MM.1S (cell line): ENCODE measurements around the gene PRM1.

Experiments
- DNase-seq: peaks from one replicate; pipeline ENCODE4 v3.0.0-alpha.2; 2015
- H2AFZ ChIP-seq: fragments of 300-600 bp; sonication (generic); 2 replicates; pipeline ENCODE4 v1.6.0; 2016; ENCODE audit warnings: antibody characterized with exemption, low read length
- H3F3A ChIP-seq: fragments of 300-600 bp; sonication (generic); 2 replicates; pipeline ENCODE4 v1.6.1; 2016; ENCODE audit warnings: mild to moderate bottlenecking, antibody characterized with exemption, low read length, moderate library complexity, mixed read lengths; ENCODE audit not compliant: insufficient read depth
- H3K27ac ChIP-seq: fragments of 300-600 bp; sonication (generic); 2 replicates; pipeline ENCODE4 v1.5.1; 2016; ENCODE audit warnings: mild to moderate bottlenecking, low read length
- H3K27me3 ChIP-seq: fragments of 300-600 bp; sonication (generic); replicated peaks from 2 replicates; pipeline ENCODE4 v1.6.0; 2016; ENCODE audit warnings: low read length; ENCODE audit not compliant: insufficient read depth
- H3K36me3 ChIP-seq: fragments of 300-600 bp; sonication (generic); replicated peaks from 2 replicates; pipeline ENCODE4 v1.6.1; 2016; ENCODE audit warnings: mild to moderate bottlenecking, low read length, mixed read lengths; ENCODE audit not compliant: insufficient read depth
- H3K4me1 ChIP-seq: fragments of 300-600 bp; sonication (generic); 2 replicates; pipeline ENCODE4 v1.6.1; 2016; ENCODE audit warnings: low read length, mixed read lengths
- H3K4me2 ChIP-seq: fragments of 300-600 bp; sonication (generic); 2 replicates; pipeline ENCODE4 v1.6.0; 2016; ENCODE audit warnings: low read depth, low read length
- H3K4me3 ChIP-seq: fragments of 300-600 bp; sonication (generic); 2 replicates; pipeline ENCODE4 v1.5.1; 2016; ENCODE audit warnings: low read length, mixed read lengths
- H3K79me2 ChIP-seq: fragments of 300-600 bp; sonication (generic); 2 replicates; pipeline ENCODE4 v1.6.1; 2016; ENCODE audit warnings: mixed run types, low read length, mixed read lengths
- H3K9ac ChIP-seq: fragments of 300-600 bp; sonication (generic); 2 replicates; pipeline ENCODE4 v1.6.1; 2016; ENCODE audit warnings: low read length, mixed read lengths
- H3K9me2 ChIP-seq: fragments of 300-600 bp; sonication (generic); replicated peaks from 2 replicates; pipeline ENCODE4 v1.6.1; 2016; ENCODE audit warnings: mild to moderate bottlenecking, low read length, mixed read lengths; ENCODE audit not compliant: insufficient read depth
- H3K9me3 ChIP-seq: fragments of 300-600 bp; sonication (generic); replicated peaks from 2 replicates; pipeline ENCODE4 v1.6.1; 2016; ENCODE audit warnings: mild to moderate bottlenecking, low read length, mixed read lengths; ENCODE audit not compliant: insufficient read depth
- H4K20me1 ChIP-seq: fragments of 300-600 bp; sonication (generic); 2 replicates; pipeline ENCODE4 v1.6.1; 2016; ENCODE audit warnings: mild to moderate bottlenecking, low read length, moderate library complexity, mixed read lengths; ENCODE audit not compliant: insufficient read depth
- EZH2 ChIP-seq: fragments of 300-600 bp; sonication (generic); optimal IDR thresholded peaks from 2 replicates; pipeline ENCODE3; 2017; ENCODE audit warnings: low read depth, mild to moderate bottlenecking, antibody characterized with exemption, low read length, mixed read lengths
- EZH2phosphoT487 ChIP-seq: fragments of 300-600 bp; sonication (generic); IDR thresholded peaks from 2 replicates; pipeline ENCODE4 v1.6.1; 2018; ENCODE audit warnings: antibody characterized with exemption, low read length
- TF ChIP-seq, protein P1 (sequence below): fragments of 300-600 bp; sonication (generic); IDR thresholded peaks from 2 replicates; pipeline ENCODE4 v1.5.1; 2016; ENCODE audit warnings: antibody characterized with exemption, low read length, mixed read lengths

Gene PRM1, protein sequence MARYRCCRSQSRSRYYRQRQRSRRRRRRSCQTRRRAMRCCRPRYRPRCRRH

DNA sequence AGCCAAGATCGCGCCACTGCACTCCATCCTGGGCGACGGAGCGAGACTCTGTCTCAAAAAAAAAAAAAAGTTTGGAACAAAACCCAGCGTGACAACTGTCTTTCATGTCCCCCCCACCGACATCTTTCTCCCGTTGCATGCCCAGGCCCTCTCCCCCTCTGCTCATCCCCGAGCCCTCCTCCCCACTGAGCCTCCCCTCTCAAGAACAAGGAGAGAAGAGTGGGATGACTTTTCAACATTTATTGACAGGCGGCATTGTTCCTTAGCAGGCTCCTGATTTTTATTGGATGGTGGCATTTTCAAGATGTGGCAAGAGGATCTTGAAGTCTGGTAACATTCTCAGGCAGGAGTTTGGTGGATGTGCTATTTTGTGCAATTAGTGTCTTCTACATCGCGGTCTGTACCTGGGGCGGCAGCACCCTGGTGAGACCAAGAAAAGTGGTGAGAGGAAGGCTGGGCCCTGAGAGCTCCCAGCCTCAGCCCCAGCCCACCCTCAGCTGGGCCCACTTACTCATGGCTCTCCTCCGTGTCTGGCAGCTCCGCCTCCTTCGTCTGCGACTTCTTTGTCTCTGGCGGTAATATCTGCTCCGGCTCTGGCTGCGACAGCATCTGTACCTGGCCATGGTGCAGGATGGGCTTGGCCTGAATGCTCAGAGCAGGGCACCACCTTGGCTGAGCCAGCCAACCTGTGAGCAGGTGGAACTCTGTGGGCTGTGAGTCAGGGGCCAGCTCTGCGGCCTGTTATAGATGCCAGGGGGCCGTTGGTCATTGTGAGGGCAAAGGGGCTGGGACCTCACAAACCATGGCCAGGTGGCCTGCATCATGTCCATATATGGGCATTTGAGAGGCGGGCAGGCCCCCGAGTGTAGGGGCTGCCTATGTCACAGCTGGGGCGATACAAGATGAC, at the start of gene PRM1:
Gene PRM1 (minus strand): TSS at position 715 of the 907 bp plus-strand sequence. CDS start 92 bp downstream, at position 623.
- TF ChIP-seq, protein P1, sequence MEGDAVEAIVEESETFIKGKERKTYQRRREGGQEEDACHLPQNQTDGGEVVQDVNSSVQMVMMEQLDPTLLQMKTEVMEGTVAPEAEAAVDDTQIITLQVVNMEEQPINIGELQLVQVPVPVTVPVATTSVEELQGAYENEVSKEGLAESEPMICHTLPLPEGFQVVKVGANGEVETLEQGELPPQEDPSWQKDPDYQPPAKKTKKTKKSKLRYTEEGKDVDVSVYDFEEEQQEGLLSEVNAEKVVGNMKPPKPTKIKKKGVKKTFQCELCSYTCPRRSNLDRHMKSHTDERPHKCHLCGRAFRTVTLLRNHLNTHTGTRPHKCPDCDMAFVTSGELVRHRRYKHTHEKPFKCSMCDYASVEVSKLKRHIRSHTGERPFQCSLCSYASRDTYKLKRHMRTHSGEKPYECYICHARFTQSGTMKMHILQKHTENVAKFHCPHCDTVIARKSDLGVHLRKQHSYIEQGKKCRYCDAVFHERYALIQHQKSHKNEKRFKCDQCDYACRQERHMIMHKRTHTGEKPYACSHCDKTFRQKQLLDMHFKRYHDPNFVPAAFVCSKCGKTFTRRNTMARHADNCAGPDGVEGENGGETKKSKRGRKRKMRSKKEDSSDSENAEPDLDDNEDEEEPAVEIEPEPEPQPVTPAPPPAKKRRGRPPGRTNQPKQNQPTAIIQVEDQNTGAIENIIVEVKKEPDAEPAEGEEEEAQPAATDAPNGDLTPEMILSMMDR, result no peak
- TF ChIP-seq EZH2, result no peak
- Histone ChIP-seq H3K79me2 (no peaks in the 10 kb centered on the region), H3K9me3 (no peaks in the 10 kb centered on the region), H3K4me1 (0 out of 2 replicates have a peak, but pooled peaks cover 7% of the 10 kb centered on the region), H3K9ac (no peak within 1 kb of the TSS), H3F3A (no peaks in the 10 kb centered on the region), H3K36me3 (no peaks in the 10 kb centered on the region), H2AFZ (no peak within 1 kb of the TSS), H3K27me3 (no peaks in the 10 kb centered on the region), H3K4me3 (no peak within 1 kb of the TSS), H3K27ac (no peak within 1 kb of the TSS), H3K9me2 (no peaks in the 10 kb centered on the region), H3K4me2 (no peak within 1 kb of the TSS), H4K20me1 (no peaks in the 10 kb centered on the region)
- no peak for DNase-seq

DNA sequence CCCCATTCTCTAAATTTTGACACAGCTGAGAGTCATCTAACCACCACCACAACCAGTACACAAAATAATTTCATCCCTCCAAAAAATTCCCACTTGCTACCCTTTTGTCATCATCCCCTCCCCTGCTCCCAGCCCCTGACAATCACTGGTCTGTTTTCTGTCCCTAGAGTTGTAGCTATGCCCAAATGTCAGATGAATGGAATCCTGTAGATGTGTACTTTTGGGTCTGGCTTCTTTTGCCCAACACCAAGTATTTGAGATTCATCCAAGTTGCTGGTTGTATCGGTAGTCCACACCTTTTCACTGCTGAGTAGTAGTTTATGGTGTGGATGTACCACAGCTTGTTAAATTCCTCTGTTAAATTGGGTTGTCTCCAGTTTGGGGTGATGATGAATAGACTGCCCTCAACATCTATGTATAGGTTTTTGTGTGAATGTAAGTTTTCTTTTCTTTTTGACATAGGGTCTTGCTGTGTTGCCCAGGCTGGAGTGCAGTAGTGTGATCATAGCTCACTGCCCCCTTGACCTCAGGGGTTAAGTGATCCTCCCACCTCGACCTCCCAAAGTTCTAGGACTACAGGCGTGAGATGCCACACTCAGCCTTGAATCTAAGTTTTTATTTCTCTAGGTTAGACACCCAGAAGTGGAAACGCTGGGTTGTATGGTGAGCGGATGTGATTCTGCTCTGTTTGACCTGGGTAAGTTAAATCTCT, 49.6 kb upstream of the PRM1 start:
- no peaks in the 10 kb centered on the region for H3K27me3 ChIP-seq
- no peak overlapping the region for H3K4me3 ChIP-seq
- H3K9me2 ChIP-seq, result no peaks in the 10 kb centered on the region
- H3K9me3 ChIP-seq, result no peaks in the 10 kb centered on the region
- H3K4me2 ChIP-seq, result no peak overlapping the region
- no peaks in the 10 kb centered on the region for H4K20me1 ChIP-seq
- H3K4me1 ChIP-seq, result peaks cover 24% of the 10 kb centered on the region
- no peaks in the 10 kb centered on the region for H3K36me3 ChIP-seq
- H3K27ac ChIP-seq, result no peak overlapping the region
- no peak for DNase-seq
- H3K9ac ChIP-seq, result no peak overlapping the region
- TF ChIP-seq EZH2phosphoT487, result no peak
- TF ChIP-seq, protein P1, result no peak
- TF ChIP-seq EZH2, result no peak
- no peaks in the 10 kb centered on the region for H3K79me2 ChIP-seq
- H3F3A ChIP-seq, result peaks cover 19% of the 10 kb centered on the region
- no peak overlapping the region for H2AFZ ChIP-seq

DNA sequence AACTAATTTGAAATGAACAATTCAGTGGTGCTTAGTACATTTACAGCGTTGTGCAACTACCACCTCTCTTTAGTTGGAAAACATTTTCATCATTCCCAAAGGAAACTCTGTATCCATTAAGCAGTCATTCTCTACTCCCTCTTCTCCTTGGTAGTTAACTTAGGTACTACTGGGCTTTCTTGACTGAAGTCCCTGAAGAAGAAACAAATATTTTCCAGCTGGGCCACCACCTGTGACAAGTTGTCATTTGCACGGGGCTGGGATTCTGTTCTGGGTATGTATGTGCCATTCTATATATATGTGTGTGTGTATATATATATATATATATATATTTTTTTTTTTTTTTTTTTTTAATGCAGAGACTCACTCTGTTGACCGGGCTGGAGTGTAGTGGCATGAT, 48.8 kb upstream of the PRM1 start:
- Histone ChIP-seq H3K4me3 (no peak overlapping the region), H3K36me3 (no peaks in the 10 kb centered on the region), H4K20me1 (no peaks in the 10 kb centered on the region), H3K27me3 (no peaks in the 10 kb centered on the region), H3K27ac (no peak overlapping the region), H3K79me2 (no peaks in the 10 kb centered on the region), H2AFZ (no peak overlapping the region), H3K4me1 (peaks cover 26% of the 10 kb centered on the region), H3K9me2 (no peaks in the 10 kb centered on the region), H3K9ac (no peak overlapping the region), H3K4me2 (no peak overlapping the region), H3K9me3 (no peaks in the 10 kb centered on the region), H3F3A (peaks cover 19% of the 10 kb centered on the region)
- no peak for DNase-seq
- TF ChIP-seq, protein P1, result no peak
- no peak for TF ChIP-seq EZH2phosphoT487
- TF ChIP-seq EZH2, result no peak
